ENCODE measurements around the gene TRIL. TPM values are rescaled to one million over a fixed set of nuclear protein-coding genes. Genes with fewer than 3 reads are reported as not detected.

TRIL gene
- total RNA-seq, 4 donors from 2014 or later, result 0.89 to 3.9 (median 1.9) TPM

GRCh38 chr7:28986765-28987110 is 28.6 kb upstream of the TRIL start:
- WGBS, 2 donors, result 7 to 12% methylated on average over 2 of the region's 2 CpGs
- no peak overlapping the region for H3K4me3 ChIP-seq (ENCODE audit: low read depth, poor library complexity, severe bottlenecking)
- intact Hi-C loops (cut with DNase I; ENCODE audit: low total_unique reads), result no loop called here
- DNase-seq (ENCODE audit: low spot score in 2 of 2), result peak in 1 of 2 donors; percentile 58
- TF ChIP-seq POLR2A (IDR thresholded peaks at IDR 0.05) (no peak), CTCF (IDR thresholded peaks at IDR 0.05) (no peak)

DNA sequence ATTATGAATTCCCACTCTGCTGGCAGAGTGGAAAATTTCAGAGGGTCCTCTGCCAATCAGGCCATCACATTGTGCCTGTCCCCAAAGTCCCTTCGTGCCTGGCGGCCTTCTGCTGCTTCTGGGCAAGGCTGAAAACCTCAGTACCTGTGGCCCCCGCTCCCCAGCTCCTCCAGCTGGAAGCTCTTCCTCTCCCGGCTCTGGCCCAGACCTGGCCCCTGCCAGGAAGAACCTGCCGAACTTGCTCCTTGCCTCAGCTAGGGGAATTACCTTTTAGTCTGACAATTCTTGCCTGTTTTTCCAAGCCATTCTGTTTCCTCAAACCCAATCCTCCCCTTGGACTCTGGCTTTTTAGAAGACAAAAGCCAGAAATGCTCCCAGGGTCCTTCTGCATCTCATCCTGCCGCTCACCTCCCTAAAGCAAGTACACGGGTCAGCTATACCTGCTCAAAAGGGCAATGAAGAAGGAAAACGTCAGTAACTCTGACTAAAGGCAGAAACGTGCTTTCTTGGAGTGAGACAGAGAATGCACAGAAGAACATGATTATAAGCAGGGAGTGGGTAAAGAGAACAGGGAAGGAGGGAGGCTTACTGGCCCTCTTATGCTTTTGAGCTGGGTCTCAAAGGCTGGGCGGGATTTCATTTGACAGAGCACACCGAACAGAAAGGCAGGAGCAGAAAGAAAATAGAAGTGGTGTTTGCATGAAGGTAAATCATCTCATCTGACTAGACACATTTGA is 28.1 kb upstream of the TRIL start:
- H3K4me3 ChIP-seq (ENCODE audit: low read depth, poor library complexity, severe bottlenecking), result no peak overlapping the region
- 42 to 57% methylated on average over 11 of the region's 11 CpGs for WGBS, 2 donors
- DNase-seq (ENCODE audit: low spot score in 2 of 2), result no peak
- TF ChIP-seq POLR2A (IDR thresholded peaks at IDR 0.05), result no peak
- TF ChIP-seq CTCF (IDR thresholded peaks at IDR 0.05), result no peak
- intact Hi-C loops (cut with DNase I; ENCODE audit: low total_unique reads), result no loop called here

DNA sequence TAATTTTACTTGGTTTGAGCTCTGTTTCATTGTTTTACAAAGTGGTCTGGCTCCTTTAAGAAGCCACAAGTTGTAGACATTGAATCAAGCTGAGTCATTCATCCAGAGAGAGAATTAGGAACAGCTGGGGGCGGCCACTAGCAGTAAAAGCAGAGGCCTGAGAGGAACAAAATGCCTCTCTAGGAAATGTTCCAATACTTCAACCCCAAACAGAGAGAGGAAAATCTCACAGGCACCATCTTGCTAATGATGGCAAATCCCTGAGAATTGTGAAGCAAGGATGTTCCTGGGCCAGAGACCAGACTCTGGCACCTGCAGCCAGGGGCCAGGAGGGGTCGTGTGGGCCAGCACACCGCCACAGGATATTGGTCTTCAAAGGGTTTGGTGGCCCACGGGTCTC is 26.5 kb upstream of the TRIL start:
- intact Hi-C loops (cut with DNase I; ENCODE audit: low total_unique reads), result no loop called here
- 45 to 51% methylated on average over 4 of the region's 4 CpGs for WGBS, 2 donors
- peak in 1 of 2 donors; percentile 67 for DNase-seq (ENCODE audit: low spot score in 2 of 2)
- TF ChIP-seq POLR2A (IDR thresholded peaks at IDR 0.05) (no peak), CTCF (IDR thresholded peaks at IDR 0.05) (no peak)
- H3K4me3 ChIP-seq (ENCODE audit: low read depth, poor library complexity, severe bottlenecking), result no peak overlapping the region

DNA sequence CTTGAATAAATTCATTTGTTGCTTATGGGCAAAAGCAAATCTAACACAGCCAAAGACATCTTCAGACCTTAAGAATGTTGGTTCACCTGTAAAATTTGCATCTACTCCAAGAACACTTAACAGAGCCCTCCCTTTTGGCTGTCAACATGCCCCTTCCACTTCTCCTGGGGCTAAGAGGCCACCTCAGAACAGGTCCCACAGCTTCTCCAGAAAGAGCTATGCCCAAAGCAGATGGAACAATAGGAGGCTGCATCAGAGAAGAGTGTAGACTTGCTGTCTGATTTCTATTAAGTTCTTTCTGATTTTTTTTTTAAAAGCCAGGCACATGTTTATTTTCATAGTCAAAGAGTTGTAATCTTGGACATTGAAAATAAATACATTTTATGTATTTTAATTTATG is 26.1 kb upstream of the TRIL start:
- intact Hi-C loops (cut with DNase I; ENCODE audit: low total_unique reads), result no loop called here
- TF ChIP-seq POLR2A (IDR thresholded peaks at IDR 0.05) (no peak), CTCF (IDR thresholded peaks at IDR 0.05) (no peak)
- no peak overlapping the region for H3K4me3 ChIP-seq (ENCODE audit: low read depth, poor library complexity, severe bottlenecking)
- DNase-seq (ENCODE audit: low spot score in 2 of 2), result no peak

- WGBS, 2 donors, result 69 to 77% methylated on average over 4 of the region's 4 CpGs
- intact Hi-C loops (cut with DNase I; ENCODE audit: low total_unique reads), result no loop called here
These were observed 25.5 kb upstream of the TRIL start for GRCh38 chr7:28983396-28984190.

More at GRCh38 chr7:28983396-28984190, 25.5 kb upstream of the TRIL start:
- H3K4me3 ChIP-seq (ENCODE audit: low read depth, poor library complexity, severe bottlenecking), result no peak overlapping the region
- no peak for DNase-seq (ENCODE audit: low spot score in 2 of 2)
- TF ChIP-seq CTCF (IDR thresholded peaks at IDR 0.05) (no peak), POLR2A (IDR thresholded peaks at IDR 0.05) (no peak)
